Fibroblast of mammary gland (primary cell): Measurements from ENCODE around the gene ARSH.
A peak's percentile ranks its signal among the peaks of the same experiment; 100 is the strongest.
"Not testable (repeated sequence)": the region's sequence is repeated elsewhere in the genome, so short reads cannot be mapped to it uniquely, and the experiment has no call there.

Source experiments
- DNase-seq: peaks from one replicate; pipeline ENCODE4 v3.0.0-alpha.2; 2010; ENCODE audit warnings: low read depth
- H3K4me3 ChIP-seq: 2 replicates; pipeline ENCODE4 v1.5.1; 2011; ENCODE audit warnings: low read depth, mild to moderate bottlenecking, low read length, moderate library complexity; ENCODE audit not compliant: control insufficient read depth
- TF ChIP-seq, protein P1 (sequence below): conservative IDR thresholded peaks from 2 replicates; pipeline ENCODE4 v1.5.1; 2011; ENCODE audit warnings: low read depth, low read length, inconsistent platforms; ENCODE audit not compliant: control insufficient read depth, insufficient read depth

Gene ARSH, protein sequence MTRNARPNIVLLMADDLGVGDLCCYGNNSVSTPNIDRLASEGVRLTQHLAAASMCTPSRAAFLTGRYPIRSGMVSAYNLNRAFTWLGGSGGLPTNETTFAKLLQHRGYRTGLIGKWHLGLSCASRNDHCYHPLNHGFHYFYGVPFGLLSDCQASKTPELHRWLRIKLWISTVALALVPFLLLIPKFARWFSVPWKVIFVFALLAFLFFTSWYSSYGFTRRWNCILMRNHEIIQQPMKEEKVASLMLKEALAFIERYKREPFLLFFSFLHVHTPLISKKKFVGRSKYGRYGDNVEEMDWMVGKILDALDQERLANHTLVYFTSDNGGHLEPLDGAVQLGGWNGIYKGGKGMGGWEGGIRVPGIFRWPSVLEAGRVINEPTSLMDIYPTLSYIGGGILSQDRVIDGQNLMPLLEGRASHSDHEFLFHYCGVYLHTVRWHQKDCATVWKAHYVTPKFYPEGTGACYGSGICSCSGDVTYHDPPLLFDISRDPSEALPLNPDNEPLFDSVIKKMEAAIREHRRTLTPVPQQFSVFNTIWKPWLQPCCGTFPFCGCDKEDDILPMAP

DNA sequence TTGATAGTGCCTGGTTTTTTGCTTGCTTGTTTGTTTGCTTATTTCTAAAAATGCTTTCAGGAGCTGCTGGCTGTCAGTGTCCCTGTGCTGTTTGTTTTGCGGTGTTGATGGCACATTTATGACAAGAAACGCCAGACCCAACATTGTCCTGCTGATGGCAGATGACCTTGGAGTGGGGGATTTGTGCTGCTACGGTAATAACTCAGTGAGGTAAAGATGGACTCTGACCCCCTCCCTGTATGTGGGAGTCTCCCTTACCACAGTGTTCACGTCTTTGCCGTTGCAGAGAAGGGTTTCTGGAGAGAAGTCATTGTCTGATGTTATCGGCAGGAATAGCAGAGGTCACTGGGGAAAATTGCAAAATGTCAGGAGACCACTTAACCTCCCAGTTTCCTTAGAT, at the start of gene ARSH:
Gene ARSH (plus strand): TSS at position 52 of the 400 bp plus-strand sequence. CDS start 67 bp downstream, at position 119.
- TF ChIP-seq, protein P1, sequence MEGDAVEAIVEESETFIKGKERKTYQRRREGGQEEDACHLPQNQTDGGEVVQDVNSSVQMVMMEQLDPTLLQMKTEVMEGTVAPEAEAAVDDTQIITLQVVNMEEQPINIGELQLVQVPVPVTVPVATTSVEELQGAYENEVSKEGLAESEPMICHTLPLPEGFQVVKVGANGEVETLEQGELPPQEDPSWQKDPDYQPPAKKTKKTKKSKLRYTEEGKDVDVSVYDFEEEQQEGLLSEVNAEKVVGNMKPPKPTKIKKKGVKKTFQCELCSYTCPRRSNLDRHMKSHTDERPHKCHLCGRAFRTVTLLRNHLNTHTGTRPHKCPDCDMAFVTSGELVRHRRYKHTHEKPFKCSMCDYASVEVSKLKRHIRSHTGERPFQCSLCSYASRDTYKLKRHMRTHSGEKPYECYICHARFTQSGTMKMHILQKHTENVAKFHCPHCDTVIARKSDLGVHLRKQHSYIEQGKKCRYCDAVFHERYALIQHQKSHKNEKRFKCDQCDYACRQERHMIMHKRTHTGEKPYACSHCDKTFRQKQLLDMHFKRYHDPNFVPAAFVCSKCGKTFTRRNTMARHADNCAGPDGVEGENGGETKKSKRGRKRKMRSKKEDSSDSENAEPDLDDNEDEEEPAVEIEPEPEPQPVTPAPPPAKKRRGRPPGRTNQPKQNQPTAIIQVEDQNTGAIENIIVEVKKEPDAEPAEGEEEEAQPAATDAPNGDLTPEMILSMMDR = no peak
- H3K4me3 ChIP-seq = no peak within 1 kb of the TSS
- no peak for DNase-seq

DNA sequence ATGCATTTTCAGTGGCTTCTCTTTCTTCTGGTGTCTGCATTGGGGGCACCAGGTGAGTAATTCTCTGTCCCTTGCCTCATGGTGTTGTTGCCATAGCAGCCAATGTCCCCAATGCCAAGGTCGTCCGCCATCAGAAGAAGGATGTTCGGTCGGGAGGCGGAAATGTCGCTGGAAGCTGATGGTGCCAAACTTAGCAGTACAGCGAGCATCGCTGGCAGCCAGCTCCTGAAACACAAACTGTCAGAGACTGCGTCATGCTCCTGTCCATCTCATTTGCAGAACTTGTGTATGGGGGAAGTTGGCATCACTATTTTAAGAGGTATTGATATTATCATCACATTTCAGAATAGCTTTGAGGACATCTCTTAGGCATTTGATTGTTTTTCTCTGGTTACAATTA, 48.1 kb upstream of the ARSH start:
- no peak overlapping the region for H3K4me3 ChIP-seq
- TF ChIP-seq, protein P1 = no peak
- DNase-seq = no peak

DNA sequence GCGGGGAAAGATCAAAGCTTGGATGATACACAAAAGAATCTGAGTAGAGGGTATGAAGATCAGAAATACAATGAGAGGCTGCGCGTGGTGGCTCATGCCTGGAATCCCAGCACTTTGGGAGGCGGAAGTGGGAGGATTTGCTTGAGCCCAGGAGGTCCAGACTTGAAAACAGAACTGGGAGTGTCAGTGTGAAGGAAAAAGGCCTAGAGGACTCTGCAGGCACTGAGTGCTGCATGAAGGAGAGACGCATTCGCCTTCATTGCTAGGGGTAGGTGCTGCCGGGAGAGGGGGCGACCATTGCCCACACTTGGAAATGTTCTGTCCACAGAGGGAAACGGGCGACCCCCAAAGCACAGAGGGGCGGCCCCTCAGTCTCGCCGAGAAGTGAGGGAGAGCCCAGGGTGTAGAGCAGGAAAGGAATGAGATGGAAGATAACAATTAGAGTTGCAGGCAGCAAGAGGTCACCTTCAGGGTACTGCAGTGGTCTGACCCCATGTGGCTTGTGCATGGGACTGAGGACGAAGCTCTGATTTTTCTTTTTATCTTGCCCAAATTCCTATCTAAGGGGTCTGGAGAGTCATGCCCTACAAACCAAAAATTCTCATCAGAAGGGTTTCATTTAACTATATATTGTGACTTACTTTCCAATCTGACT, 45.4 kb upstream of the ARSH start:
- DNase-seq = no peak
- H3K4me3 ChIP-seq = no peak overlapping the region
- TF ChIP-seq, protein P1 = no peak

DNA sequence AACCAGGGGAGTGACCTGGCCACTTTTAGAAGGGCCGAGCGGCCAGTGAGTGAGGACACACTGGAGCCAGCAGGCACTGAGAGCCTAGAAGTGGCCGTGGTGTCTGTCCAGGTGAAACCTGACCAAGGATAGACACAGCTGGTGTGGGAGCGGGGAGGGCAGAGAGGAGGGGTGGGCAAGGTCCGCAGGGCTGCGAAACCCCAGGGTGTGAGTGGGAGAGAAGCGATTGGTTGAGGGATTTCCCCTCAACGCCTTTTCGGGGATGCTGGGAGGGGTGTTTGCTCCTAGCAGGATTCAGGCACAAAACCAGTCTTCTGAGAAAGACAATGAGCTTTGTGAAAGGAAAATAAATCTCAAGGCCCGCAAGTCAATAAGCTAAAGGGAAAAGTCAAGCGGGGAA, 44.0 kb upstream of the ARSH start:
- TF ChIP-seq, protein P1 = no peak
- no peak for DNase-seq
- no peak overlapping the region for H3K4me3 ChIP-seq

DNA sequence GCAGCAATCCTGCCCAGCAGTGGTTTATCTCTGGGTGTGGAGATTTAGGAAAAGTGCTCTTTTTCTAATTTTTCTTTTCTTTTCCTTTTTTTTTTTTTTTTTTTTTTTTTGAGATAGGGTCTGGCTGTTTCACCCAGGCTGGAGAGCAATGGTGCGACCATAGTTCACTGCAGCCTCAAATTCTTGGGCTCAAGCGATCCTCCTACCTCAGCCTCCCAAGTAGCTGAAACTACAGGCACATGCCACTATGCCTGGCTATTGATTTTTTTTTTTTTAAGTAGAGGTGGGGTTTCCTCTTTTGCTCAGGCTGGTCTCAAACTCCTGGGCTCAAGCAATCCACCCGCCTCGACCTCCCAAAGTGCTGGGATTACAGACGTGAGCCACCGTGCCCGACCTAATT, 42.9 kb upstream of the ARSH start:
- not testable (repeated sequence) for DNase-seq, H3K4me3 ChIP-seq

DNA sequence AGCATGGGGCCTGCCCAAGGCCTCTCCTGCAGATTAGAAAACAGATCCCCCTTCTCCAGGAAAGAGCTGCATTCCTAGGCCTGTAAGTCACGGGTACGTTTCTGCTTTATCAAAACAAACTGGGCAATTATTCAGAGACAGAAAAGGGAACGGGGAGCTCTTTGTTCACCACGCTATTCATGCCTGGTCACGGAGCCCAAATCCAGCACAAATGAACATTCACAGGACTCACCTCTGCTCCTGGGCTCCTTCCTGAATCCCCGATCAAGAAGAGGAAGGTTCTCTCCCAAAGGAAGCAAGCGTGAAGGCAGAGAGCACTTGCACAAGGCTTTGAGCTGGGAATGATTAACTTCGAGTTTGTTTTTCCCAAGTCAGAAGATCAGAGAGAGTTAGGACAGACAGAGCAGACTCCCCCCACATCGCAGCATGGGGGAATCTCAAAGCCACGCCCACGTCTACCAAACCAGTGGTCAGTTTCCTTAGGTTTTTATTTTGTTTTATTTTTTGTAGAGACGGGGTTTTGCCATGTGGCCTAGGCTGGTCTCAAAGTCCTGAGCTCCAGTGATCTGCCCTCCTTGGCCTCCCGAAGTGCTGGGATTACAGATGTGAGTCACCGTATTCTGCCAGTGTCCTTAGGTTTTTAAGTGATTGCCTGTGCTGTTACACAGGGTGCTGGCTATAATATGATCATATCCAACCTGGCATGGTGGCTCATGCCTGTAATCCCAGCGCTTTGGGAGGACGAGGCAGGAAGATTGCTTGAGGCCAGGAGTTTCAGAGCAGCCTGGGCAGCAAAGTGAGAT, 42.2 kb upstream of the ARSH start:
- DNase-seq = peak; percentile 18
- not testable (repeated sequence) for H3K4me3 ChIP-seq

DNA sequence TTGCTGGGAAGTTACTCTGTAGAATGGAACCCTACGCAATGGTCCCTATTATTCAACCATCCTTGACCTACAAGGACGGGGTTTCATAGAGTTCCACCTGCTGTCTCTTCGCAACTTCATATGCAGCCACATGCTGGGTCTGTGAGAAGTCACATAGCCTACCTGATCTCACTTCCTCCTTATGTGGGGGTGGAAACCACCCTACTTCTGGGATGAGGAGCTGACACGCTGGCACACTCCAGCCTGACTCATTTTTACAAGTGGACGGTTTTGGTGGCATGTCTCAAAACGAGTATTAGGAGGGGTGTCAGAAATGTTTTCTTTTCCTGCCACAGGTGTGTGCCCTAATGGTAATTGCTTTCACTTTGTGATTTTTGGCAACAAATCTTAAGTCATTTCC, 40.4 kb upstream of the ARSH start:
- TF ChIP-seq, protein P1 = no peak
- DNase-seq = no peak
- H3K4me3 ChIP-seq = no peak overlapping the region
